ENCODE measurements around the gene DAB2IP.
"Not testable (repeated sequence)": the region's sequence is repeated elsewhere in the genome, so short reads cannot be mapped to it uniquely, and the experiment has no call there.

Gene DAB2IP

GRCh38 chr9:121651295-121652020 lies at the start of gene DAB2IP:
Gene DAB2IP (plus strand): TSS chr9:121651634. CDS start chr9:121651776, 142 bp downstream.
- no peak for DNase-seq

GRCh38 chr9:121603028-121603427 lies 48.4 kb upstream of the DAB2IP start:
- DNase-seq, result no peak

GRCh38 chr9:121604242-121604641 lies 47.2 kb upstream of the DAB2IP start:
- peak; percentile 47 for DNase-seq

- no peak for DNase-seq
Observed at GRCh38 chr9:121604654-121605053, 46.8 kb upstream of the DAB2IP start.

- no peak for DNase-seq
Observed at GRCh38 chr9:121607434-121608167, 43.8 kb upstream of the DAB2IP start.

- no peak for DNase-seq
Observed at GRCh38 chr9:121608168-121608853, 43.1 kb upstream of the DAB2IP start.

- DNase-seq, result no peak
Observed at GRCh38 chr9:121609822-121610637, 41.4 kb upstream of the DAB2IP start.

GRCh38 chr9:121610638-121610953 lies 40.8 kb upstream of the DAB2IP start:
- DNase-seq, result no peak

GRCh38 chr9:121612511-121612998 lies 38.9 kb upstream of the DAB2IP start:
- DNase-seq, result no peak

- no peak for DNase-seq
Observed at GRCh38 chr9:121613009-121613752, 38.3 kb upstream of the DAB2IP start.

GRCh38 chr9:121616123-121616755 lies 35.2 kb upstream of the DAB2IP start:
- no peak for DNase-seq

GRCh38 chr9:121618504-121618903 lies 32.9 kb upstream of the DAB2IP start:
- DNase-seq, result no peak

GRCh38 chr9:121618910-121619309 lies 32.5 kb upstream of the DAB2IP start:
- not testable (repeated sequence) for DNase-seq

GRCh38 chr9:121619545-121620324 lies 31.7 kb upstream of the DAB2IP start:
- no peak for DNase-seq

GRCh38 chr9:121620325-121620673 lies 31.1 kb upstream of the DAB2IP start:
- DNase-seq, result no peak

- DNase-seq, result no peak
Observed at GRCh38 chr9:121620777-121621449, 30.5 kb upstream of the DAB2IP start.

- no peak for DNase-seq
Observed at GRCh38 chr9:121622387-121623203, 28.8 kb upstream of the DAB2IP start.

GRCh38 chr9:121623430-121623829 lies 28.0 kb upstream of the DAB2IP start:
- not testable (repeated sequence) for DNase-seq

GRCh38 chr9:121625590-121625989 lies 25.8 kb upstream of the DAB2IP start:
- no peak for DNase-seq

Measured in CD4-positive, alpha-beta T cell treated with Interferon gamma for 1 hour (primary cell).